Ovary (tissue), 3 donors: Measurements from ENCODE around the gene UBB.

ENCODE experiments used
- CTCF ChIP-seq, 3 donors: fragments of 450-650 bp in 2 of 3; fragments of 200-600 bp in 1 of 3; IDR thresholded peaks; one replicate each; pipeline versions ENCODE4 v1.5.1 to v1.8.0; 2016 to 2022; ENCODE audit warnings: antibody characterized with exemption in 3 of 3, mild to moderate bottlenecking in 1 of 3
- EP300 ChIP-seq: sonication (generic); formaldehyde crosslinking; IDR thresholded peaks from one replicate; pipeline ENCODE4 v1.6.1; 2017; ENCODE audit warnings: antibody characterized with exemption
- POLR2A ChIP-seq: fragments of 450-650 bp; IDR thresholded peaks from one replicate; pipeline ENCODE4 v1.6.1; 2017; ENCODE audit warnings: antibody characterized with exemption, mild to moderate bottlenecking, moderate library complexity
- donor health status: DM: no; HTN: no; CAD: no.

GRCh38 chr17:16422416-16422815, 41.5 kb downstream of the UBB start:
- no peak for TF ChIP-seq CTCF (IDR thresholded peaks at IDR 0.05)
- TF ChIP-seq EP300: no peak
- TF ChIP-seq POLR2A: no peak
